A673 (cell line): ENCODE results near the gene LDLRAP1.

Experiments used
- CTCF ChIP-seq: fragments of 300-800, 200-600 bp; sonication (generic); conservative IDR thresholded peaks from 2 replicates; pipeline ENCODE4 v1.5.1; 2017; ENCODE audit warnings: low read depth, mild to moderate bottlenecking, antibody characterized with exemption, low read length, moderate library complexity, mixed read lengths
- EZH2 ChIP-seq: fragments of 200-600 bp; sonication (generic); IDR thresholded peaks from 2 replicates; pipeline ENCODE4 v1.6.1; 2017; ENCODE audit warnings: borderline replicate concordance, low read depth, mild to moderate bottlenecking, mixed read lengths, antibody characterized with exemption, low read length; ENCODE audit not compliant: poor library complexity, severe bottlenecking

DNA sequence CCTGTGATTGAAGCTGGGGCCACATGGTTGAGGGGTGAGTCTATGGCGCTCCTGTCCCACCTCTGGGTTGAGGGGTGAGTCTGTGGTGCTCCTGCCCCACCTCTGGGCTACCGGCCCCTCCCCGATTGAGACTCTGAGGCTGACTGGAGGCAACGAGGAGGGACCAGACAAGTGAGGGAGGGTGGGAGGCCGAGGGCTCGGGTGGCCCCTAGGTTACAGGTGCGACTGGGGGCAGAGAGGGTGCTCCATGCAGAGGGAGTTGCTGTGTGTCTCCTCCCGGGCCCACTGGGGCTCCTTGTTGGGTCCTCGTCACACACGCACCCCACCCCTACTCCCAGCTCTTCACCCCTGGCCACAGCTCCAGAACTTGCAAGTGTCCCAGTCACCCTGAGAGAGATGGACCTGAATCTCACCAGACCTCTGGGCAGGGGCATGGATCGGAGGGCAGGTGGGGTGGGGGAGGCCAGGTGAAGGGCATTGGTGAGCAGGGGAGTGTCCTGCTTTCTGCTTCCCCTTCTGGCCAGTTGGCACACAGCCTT is 12.8 kb downstream of the LDLRAP1 start:
- TF ChIP-seq CTCF, result no peak
- no peak for TF ChIP-seq EZH2
